IPS-20b (cell line): ENCODE results near the gene WDR4.
"Not testable (repeated sequence)": the region's sequence is repeated elsewhere in the genome, so short reads cannot be mapped to it uniquely, and the experiment has no call there.

Experiments
- H3K27ac ChIP-seq: one replicate; pipeline ENCODE4 v1.5.1; 2013; ENCODE audit warnings: low read length
- H3K27me3 ChIP-seq: 2 replicates; pipeline ENCODE4 v1.6.1; 2013; ENCODE audit warnings: mild to moderate bottlenecking, low read length, inconsistent platforms; ENCODE audit not compliant: insufficient read depth
- H3K36me3 ChIP-seq: 2 replicates; pipeline ENCODE4 v1.6.1; 2013; ENCODE audit warnings: low read depth, mild to moderate bottlenecking, inconsistent platforms, low read length, moderate library complexity; ENCODE audit not compliant: insufficient read depth
- H3K4me1 ChIP-seq: 2 replicates; pipeline ENCODE4 v1.6.1; 2013; ENCODE audit warnings: mild to moderate bottlenecking, control low read depth, inconsistent platforms, low read length, moderate library complexity; ENCODE audit not compliant: insufficient read depth
- H3K4me3 ChIP-seq: 2 replicates; pipeline ENCODE4 v1.5.1; 2013; ENCODE audit warnings: mild to moderate bottlenecking, low read length, inconsistent platforms
- H3K9ac ChIP-seq: 2 replicates; pipeline ENCODE4 v1.6.1; 2013; ENCODE audit warnings: low read depth, mild to moderate bottlenecking, inconsistent platforms, low read length, moderate library complexity
- H3K9me3 ChIP-seq: 2 replicates; pipeline ENCODE4 v1.6.1; 2013; ENCODE audit warnings: mild to moderate bottlenecking, low read depth, low read length, inconsistent platforms; ENCODE audit not compliant: insufficient read depth

WDR4 gene

GRCh38 chr21:42850463-42850862, 28.9 kb downstream of the WDR4 start:
- Histone ChIP-seq H3K36me3 (peaks cover 95% of the 10 kb centered on the region), H3K27me3 (no peaks in the 10 kb centered on the region), H3K9me3 (no peaks in the 10 kb centered on the region), H3K4me1 (no peaks in the 10 kb centered on the region), H3K9ac (no peak overlapping the region), H3K27ac (no peak overlapping the region), H3K4me3 (no peak overlapping the region)

DNA sequence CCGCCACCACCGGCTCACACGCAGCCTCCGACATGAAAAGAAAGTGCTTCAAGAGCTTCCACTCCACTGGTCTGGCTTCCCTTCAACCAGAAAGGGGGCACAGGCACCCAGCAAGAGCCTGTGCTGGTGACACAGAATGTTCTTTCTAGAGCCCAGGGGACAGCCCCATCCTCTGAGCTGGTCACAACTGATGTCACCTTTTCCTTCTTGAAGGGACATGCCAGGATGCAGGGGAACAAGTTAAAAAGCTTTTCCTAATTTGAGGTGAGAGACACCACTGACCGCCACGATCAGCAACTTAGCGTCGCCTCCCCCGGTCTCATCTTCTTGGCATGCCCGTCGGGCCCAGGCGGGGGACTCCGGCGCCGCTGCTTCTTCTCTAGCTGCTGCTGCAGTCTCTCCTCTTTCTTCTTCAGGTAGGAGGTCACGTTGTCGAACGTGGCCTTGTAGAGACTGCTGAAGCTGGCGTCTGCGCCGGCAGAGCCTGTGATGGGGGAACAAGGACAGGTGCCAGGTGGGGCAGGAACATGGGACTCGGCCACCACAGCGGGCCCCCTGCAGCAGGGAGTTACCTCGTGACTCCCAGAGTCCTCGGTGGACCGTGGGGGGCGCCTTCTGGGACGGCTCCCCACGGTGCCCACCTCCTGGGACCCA, 29.5 kb downstream of the WDR4 start:
- peaks cover 95% of the 10 kb centered on the region for H3K36me3 ChIP-seq
- no peak overlapping the region for H3K4me3 ChIP-seq
- H3K9me3 ChIP-seq = no peaks in the 10 kb centered on the region
- no peaks in the 10 kb centered on the region for H3K27me3 ChIP-seq
- no peak overlapping the region for H3K9ac ChIP-seq
- H3K4me1 ChIP-seq = no peaks in the 10 kb centered on the region
- H3K27ac ChIP-seq = no peak overlapping the region

DNA sequence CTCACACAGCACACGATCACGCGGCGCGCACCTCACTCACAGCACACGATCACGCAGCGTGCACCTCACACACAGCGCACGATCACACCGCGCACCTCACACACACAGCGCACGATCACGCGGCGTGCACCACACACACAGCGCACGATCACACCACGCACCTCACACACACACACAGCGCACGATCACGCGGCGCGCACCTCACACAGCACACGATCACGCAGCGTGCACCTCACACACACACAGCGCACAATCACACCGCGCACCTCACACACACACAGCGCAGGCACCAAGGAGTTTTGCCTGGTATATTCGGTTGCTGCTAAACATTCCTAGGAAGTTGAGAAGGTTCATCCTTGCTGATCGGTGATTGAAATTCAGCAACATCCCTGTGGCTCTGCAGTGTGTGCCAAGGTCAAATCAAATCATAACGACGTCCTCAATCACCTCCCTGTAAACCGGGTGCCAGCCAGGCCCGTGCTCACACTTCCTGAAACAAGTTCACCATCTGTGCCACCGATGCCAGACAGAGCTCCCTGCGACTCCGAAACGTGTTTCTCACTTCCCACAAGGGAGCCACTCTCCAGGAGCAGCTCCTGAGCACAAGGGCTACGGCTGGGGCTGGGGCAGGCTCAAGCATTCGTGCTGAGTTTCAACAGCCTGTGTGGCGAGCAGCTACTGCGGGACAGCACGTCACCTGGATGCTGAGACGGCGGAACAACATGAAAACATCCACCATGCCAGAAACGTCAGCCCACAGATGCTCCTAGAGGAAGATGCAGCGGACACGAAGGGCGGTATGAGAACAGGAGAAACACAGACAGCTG, 30.2 kb downstream of the WDR4 start:
- H3K9me3 ChIP-seq = no peaks in the 10 kb centered on the region
- no peak overlapping the region for H3K9ac ChIP-seq
- H3K4me3 ChIP-seq = no peak overlapping the region
- no peaks in the 10 kb centered on the region for H3K4me1 ChIP-seq
- peaks cover 95% of the 10 kb centered on the region for H3K36me3 ChIP-seq
- H3K27me3 ChIP-seq = no peaks in the 10 kb centered on the region
- H3K27ac ChIP-seq = no peak overlapping the region

GRCh38 chr21:42848144-42848931, 31.0 kb downstream of the WDR4 start:
- H3K4me3 ChIP-seq, H3K9ac ChIP-seq, H3K9me3 ChIP-seq, H3K27me3 ChIP-seq, H3K4me1 ChIP-seq, H3K27ac ChIP-seq: not testable (repeated sequence)
- peaks cover 93% of the 10 kb centered on the region for H3K36me3 ChIP-seq

DNA sequence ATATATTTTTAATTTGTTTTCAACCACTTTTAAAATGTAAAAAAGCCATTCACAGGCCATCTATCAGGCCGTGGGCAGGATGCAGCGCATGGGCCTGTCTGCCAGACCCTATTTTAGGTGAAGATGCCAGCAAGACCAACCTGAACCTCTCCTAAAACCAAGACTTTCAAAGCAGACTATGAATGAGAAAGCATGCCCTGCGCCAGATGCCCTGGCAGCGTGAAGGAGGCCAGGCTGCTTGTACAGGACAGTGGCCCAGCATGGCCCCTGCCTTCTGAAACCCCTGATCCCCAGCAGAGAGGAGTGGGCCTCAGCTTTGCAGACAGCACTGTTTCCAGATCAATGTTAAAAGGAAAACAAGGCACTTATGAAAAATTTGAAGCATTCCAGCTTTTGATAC, 31.6 kb downstream of the WDR4 start:
- Histone ChIP-seq H3K9ac (no peak overlapping the region), H3K27ac (no peak overlapping the region), H3K9me3 (no peaks in the 10 kb centered on the region), H3K4me3 (no peak overlapping the region), H3K27me3 (no peaks in the 10 kb centered on the region), H3K4me1 (no peaks in the 10 kb centered on the region), H3K36me3 (peaks cover 92% of the 10 kb centered on the region)

DNA sequence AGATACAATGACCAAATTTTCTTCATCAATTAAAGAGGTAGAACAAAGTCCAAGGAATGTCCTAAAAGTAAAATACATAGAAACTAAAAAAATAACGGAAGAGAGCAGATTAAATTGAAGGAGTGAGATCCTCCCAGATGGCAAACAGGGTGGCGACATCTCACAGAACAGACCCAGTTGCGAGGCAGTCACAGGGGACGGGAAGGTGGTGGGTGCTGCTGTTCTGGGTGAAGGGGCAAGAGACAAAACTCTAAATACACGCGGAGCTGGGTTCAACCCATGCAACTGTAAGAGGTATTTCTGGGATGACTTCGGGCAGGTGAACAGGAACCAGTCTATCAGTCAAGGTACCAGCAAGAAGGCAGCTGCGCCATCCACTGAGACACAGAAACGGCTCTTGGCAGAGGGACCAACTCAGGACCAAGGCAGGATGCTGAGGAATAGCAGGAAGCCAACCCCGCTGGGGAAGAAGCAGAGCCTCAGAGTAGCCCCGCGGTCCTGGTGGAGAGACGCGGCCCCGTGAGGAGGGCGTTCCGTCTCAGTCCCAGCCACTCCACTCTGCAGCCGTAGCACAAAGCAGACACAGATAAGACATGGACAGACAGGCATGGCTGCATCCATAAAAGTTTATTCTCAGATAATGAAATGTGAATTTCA, 32.2 kb downstream of the WDR4 start:
- no peak overlapping the region for H3K9ac ChIP-seq
- H3K4me1 ChIP-seq = no peaks in the 10 kb centered on the region
- peaks cover 92% of the 10 kb centered on the region for H3K36me3 ChIP-seq

DNA sequence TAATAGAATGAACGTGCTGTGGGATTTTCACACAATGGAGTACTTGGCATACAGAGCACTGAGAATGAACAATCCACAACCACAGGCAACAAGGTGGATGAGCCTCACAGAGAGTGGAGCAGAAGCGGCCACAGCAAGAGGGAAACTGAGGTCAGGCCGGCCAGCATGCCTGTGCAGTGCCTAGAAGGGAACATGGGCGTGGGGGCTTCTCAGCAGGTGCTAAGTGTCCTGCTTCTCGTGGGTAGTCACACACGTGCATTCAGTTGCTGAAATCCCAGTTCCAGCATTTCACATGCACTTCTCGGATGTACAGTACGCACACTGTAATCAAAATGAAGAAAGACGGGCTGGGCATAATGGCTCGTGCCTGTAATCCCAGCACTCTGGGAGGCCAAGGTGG, 33.1 kb downstream of the WDR4 start:
- H3K9me3 ChIP-seq = no peaks in the 10 kb centered on the region
- H3K4me1 ChIP-seq = no peaks in the 10 kb centered on the region
- no peak overlapping the region for H3K27ac ChIP-seq
- H3K4me3 ChIP-seq = no peak overlapping the region
- H3K27me3 ChIP-seq = no peaks in the 10 kb centered on the region
- H3K36me3 ChIP-seq = peaks cover 90% of the 10 kb centered on the region
- no peak overlapping the region for H3K9ac ChIP-seq

More for the DNA sequence above, 32.2 kb downstream of the WDR4 start:
- Histone ChIP-seq H3K4me3 (no peak overlapping the region), H3K9me3 (no peaks in the 10 kb centered on the region), H3K27ac (no peak overlapping the region), H3K27me3 (no peaks in the 10 kb centered on the region)

DNA sequence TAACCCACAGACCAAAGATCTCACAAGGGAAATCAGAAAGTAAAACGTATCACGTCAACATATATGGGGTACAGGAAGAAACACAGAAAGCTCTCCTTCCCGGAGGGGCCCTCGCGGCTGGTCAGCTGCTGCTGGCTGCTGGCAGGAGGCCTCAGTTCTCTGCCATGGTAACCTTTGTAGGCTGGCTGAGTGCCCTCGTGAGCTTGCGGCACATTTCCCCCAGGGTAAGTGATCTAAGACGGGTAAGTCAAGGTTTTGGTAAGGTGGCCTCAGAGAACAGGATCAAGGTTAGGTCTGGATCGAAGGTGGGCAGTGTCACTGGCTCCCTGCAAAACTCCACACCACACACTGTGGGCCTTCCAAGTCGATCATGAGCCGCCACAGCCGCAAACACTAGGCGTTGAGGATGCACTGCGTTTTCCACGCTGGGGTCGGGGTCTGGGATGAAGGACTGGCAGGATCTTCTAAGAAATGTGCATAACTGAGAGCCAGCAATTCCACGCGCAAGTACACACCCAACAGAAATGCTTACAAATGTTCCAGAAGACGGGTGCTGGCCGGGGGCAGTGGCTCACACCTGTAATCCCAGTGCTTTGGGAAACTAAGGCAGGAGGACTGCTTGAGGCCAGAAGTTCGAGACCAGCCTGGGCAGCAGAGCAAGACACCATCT, 33.9 kb downstream of the WDR4 start:
- H3K27ac ChIP-seq = no peak overlapping the region
- no peak overlapping the region for H3K4me3 ChIP-seq
- no peaks in the 10 kb centered on the region for H3K4me1 ChIP-seq
- H3K9me3 ChIP-seq = no peaks in the 10 kb centered on the region
- H3K27me3 ChIP-seq = no peaks in the 10 kb centered on the region
- H3K9ac ChIP-seq = no peak overlapping the region
- H3K36me3 ChIP-seq = peaks cover 90% of the 10 kb centered on the region

- no peak overlapping the region for H3K4me3 ChIP-seq
- H3K36me3 ChIP-seq = peaks cover 89% of the 10 kb centered on the region
- no peak overlapping the region for H3K27ac ChIP-seq
- H3K4me1 ChIP-seq = no peaks in the 10 kb centered on the region
- no peaks in the 10 kb centered on the region for H3K27me3 ChIP-seq
- no peak overlapping the region for H3K9ac ChIP-seq
- no peaks in the 10 kb centered on the region for H3K9me3 ChIP-seq
These were observed 34.8 kb downstream of the WDR4 start for GRCh38 chr21:42844411-42845113.

DNA sequence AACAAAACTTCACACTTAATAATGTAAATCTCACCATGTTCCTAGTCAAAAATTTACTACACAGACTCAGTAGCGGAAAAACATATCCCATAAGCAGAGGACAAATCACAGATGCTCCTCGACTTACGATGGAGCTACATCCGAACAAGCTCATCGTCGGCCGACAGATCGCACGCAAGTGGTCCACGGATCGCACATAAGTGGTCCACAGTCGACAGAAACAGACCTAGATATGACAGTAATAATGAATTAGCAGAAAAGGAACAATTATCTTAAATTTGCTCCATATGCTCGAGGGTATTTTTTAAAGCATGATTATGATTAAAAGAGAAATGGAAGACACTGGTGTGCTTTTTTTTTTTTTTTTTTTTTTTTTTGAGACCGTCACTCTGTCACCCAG, 36.3 kb downstream of the WDR4 start:
- Histone ChIP-seq H3K27me3 (no peaks in the 10 kb centered on the region), H3K4me1 (no peaks in the 10 kb centered on the region), H3K9ac (no peak overlapping the region), H3K36me3 (peaks cover 88% of the 10 kb centered on the region), H3K9me3 (no peaks in the 10 kb centered on the region), H3K4me3 (no peak overlapping the region), H3K27ac (no peak overlapping the region)
